Panc1 (cell line): ENCODE results near the gene SHANK3. TPM values are rescaled to one million over a fixed set of nuclear protein-coding genes. Genes with fewer than 3 reads are reported as not detected.

Source experiments
- ATAC-seq: fragments of 200-7000 bp; cut with Tn5 transposase; 2 replicates; pipeline ENCODE4 v1.9.1; 2020; ENCODE audit warnings: mild to moderate bottlenecking, moderate library complexity
- BruUV-seq: library from RNA; stranded (reverse); fragments of 400-500 nt; replicated peaks from 2 replicates; lab custom pipeline; 2021; lab: Mats Ljungman, UMichigan
- CTCF ChIA-PET: fragments of 300-600 bp; sonication (Branson Sonifier 250); formaldehyde crosslinking; loops from one replicate; lab custom pipeline; 2022; ENCODE audit warnings: antibody characterized with exemption; lab: Charles Lee
- POLR2A ChIA-PET: fragments of 300-600 bp; sonication (Branson Sonifier 250); formaldehyde crosslinking; loops from one replicate; lab custom pipeline; 2022; ENCODE audit warnings: antibody characterized with exemption; lab: Charles Lee
- DNase-seq: peaks from one replicate; pipeline ENCODE4 v3.0.0-alpha.2; 2010; ENCODE audit warnings: low read depth, low spot score
- H3K27ac ChIP-seq: 2 replicates; pipeline ENCODE4 v1.5.1; 2011; ENCODE audit warnings: mild to moderate bottlenecking, low read length, inconsistent platforms
- H3K27me3 ChIP-seq: fragments of 200-500 bp; sonication (Bioruptor generic); 2 replicates; pipeline ENCODE4 v1.6.0; 2014; ENCODE audit warnings: low read length, inconsistent platforms; ENCODE audit not compliant: control insufficient read depth, insufficient read depth
- H3K36me3 ChIP-seq: fragments of 200-500 bp; sonication (Bioruptor generic); 2 replicates; pipeline ENCODE4 v1.5.1; 2014; ENCODE audit warnings: inconsistent platforms, mild to moderate bottlenecking, low read length, moderate library complexity; ENCODE audit not compliant: control insufficient read depth, insufficient read depth
- H3K4me1 ChIP-seq: 2 replicates; pipeline ENCODE4 v1.5.1; 2011; ENCODE audit warnings: inconsistent platforms, mild to moderate bottlenecking, low read length, moderate library complexity; ENCODE audit not compliant: control insufficient read depth, insufficient read depth
- H3K4me3 ChIP-seq, 2 experiments: 2 replicates each; pipeline ENCODE4 v1.5.1; 2011 to 2012; ENCODE audit warnings: low read depth in 2 of 2, low read length in 2 of 2, mild to moderate bottlenecking in 2 of 2, inconsistent platforms in 1 of 2, moderate library complexity in 1 of 2
- H3K9me3 ChIP-seq: fragments of 200-500 bp; sonication (Bioruptor generic); 2 replicates; pipeline ENCODE4 v1.5.1; 2014; ENCODE audit warnings: low read depth, mild to moderate bottlenecking, inconsistent platforms, low read length, moderate library complexity; ENCODE audit not compliant: control insufficient read depth, insufficient read depth
- CTCF ChIP-seq: fragments of 450-650 bp; IDR thresholded peaks from 2 replicates; pipeline ENCODE4 v1.5.1; 2017; ENCODE audit warnings: mild to moderate bottlenecking
- POLR2AphosphoS5 ChIP-seq: IDR thresholded peaks from 2 replicates; pipeline ENCODE4 v1.6.1; 2012; ENCODE audit warnings: mild to moderate bottlenecking, low read depth, low read length, moderate library complexity
- SIN3A ChIP-seq: IDR thresholded peaks from 2 replicates; pipeline ENCODE4 v1.6.1; 2012; ENCODE audit warnings: low read depth, mild to moderate bottlenecking, low read length, moderate library complexity, borderline replicate concordance; ENCODE audit not compliant: insufficient read depth
- TCF7L2 ChIP-seq: IDR thresholded peaks from 2 replicates; pipeline ENCODE4 v1.6.1; 2011; ENCODE audit warnings: mild to moderate bottlenecking, low read depth, low read length, inconsistent platforms
- in situ Hi-C: cut with HindIII; loops from 2 replicates; pipeline ENCODE4 v1.10.0; 2016; ENCODE audit warnings: low sequenced_read_pairs, low pct_unique_long_range_greater_than_20kb
- intact Hi-C: fragments of 100-400 bp; cut with micrococcal nuclease; formaldehyde crosslinking; loops from one replicate; pipeline ENCODE4 v1.10.0; 2022; ENCODE audit not compliant: unreplicated experiment
- total RNA-seq: library from RNA; stranded (reverse); gene quantifications from one replicate; pipeline ENCODE4 v1.2.1, GENCODE V29; 2021; ENCODE audit not compliant: unreplicated experiment
- TF ChIP-seq, protein P1 (sequence below), 2 experiments: IDR thresholded peaks; 2 replicates each; pipeline ENCODE4 v1.6.1; 2011 to 2012; ENCODE audit warnings: low read depth in 2 of 2, control low read depth in 1 of 2, low read length in 1 of 2, mild to moderate bottlenecking in 1 of 2, moderate library complexity in 1 of 2; ENCODE audit not compliant: insufficient read depth in 1 of 2

The SHANK3 gene
- total RNA-seq, 1 experiment from 2014 or later: 7.6 TPM

- no TSS peak for BruUV-seq
Observed at GRCh38 chr22:50716290-50717024, 43.8 kb downstream of the SHANK3 start.

DNA sequence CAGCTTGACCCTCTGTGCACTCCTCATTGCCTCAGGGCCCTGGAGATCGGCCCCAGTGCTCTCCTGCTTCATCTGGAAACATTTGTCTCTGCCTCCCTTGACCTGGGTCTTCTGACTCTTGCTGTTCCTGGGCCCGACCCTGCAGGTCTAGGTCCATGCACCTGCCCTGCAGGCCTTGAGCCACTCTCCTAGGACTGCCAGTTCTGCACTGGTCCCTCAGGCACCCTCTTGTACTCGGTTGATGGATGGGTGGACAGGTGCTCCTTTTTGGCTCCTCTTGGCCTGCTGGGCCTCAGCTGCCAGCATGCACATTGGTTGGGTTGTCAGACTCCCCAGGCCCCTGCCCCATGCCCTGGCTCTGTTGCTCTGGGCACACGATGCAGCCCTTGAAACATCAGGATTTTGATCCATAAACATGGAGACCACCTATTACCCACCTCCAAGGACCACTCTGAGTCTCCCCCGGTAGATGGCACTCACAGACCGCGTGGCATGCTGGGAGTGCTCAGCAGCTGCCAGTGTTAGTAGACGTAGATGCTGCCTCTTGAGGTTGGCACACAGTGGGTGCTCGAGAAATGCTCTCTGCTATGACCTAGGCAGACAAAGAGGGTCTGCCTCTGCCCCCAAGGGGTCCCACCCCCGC lies 45.2 kb downstream of the SHANK3 start:
- Histone ChIP-seq H3K27me3 (no peaks in the 10 kb centered on the region), H3K4me3 (no peak overlapping the region), H3K36me3 (no peaks in the 10 kb centered on the region), H3K9me3 (no peaks in the 10 kb centered on the region), H3K4me1 (no peaks in the 10 kb centered on the region), H3K27ac (no peak overlapping the region)
- in situ Hi-C loops (no loop called here), intact Hi-C loops (no loop called here)
- no peak for ATAC-seq
- no peak for DNase-seq
- CTCF ChIA-PET: no interaction called here
- TF ChIP-seq TCF7L2 (no peak), POLR2AphosphoS5 (no peak), CTCF (no peak), SIN3A (no peak)
- TF ChIP-seq, protein P1, sequence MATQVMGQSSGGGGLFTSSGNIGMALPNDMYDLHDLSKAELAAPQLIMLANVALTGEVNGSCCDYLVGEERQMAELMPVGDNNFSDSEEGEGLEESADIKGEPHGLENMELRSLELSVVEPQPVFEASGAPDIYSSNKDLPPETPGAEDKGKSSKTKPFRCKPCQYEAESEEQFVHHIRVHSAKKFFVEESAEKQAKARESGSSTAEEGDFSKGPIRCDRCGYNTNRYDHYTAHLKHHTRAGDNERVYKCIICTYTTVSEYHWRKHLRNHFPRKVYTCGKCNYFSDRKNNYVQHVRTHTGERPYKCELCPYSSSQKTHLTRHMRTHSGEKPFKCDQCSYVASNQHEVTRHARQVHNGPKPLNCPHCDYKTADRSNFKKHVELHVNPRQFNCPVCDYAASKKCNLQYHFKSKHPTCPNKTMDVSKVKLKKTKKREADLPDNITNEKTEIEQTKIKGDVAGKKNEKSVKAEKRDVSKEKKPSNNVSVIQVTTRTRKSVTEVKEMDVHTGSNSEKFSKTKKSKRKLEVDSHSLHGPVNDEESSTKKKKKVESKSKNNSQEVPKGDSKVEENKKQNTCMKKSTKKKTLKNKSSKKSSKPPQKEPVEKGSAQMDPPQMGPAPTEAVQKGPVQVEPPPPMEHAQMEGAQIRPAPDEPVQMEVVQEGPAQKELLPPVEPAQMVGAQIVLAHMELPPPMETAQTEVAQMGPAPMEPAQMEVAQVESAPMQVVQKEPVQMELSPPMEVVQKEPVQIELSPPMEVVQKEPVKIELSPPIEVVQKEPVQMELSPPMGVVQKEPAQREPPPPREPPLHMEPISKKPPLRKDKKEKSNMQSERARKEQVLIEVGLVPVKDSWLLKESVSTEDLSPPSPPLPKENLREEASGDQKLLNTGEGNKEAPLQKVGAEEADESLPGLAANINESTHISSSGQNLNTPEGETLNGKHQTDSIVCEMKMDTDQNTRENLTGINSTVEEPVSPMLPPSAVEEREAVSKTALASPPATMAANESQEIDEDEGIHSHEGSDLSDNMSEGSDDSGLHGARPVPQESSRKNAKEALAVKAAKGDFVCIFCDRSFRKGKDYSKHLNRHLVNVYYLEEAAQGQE (IDR thresholded peaks at IDR 0.05; ENCODE audit: insufficient read depth in 1 of 2, low read depth in 2 of 2, low read length in 1 of 2): no peak
- POLR2A ChIA-PET: no interaction called here
- no TSS peak for BruUV-seq

More at GRCh38 chr22:50716290-50717024, 43.8 kb downstream of the SHANK3 start:
- no peak for TF ChIP-seq TCF7L2
- TF ChIP-seq SIN3A: no peak
- TF ChIP-seq, protein P1 (IDR thresholded peaks at IDR 0.05; ENCODE audit: insufficient read depth in 1 of 2, low read depth in 2 of 2, low read length in 1 of 2): no peak
- TF ChIP-seq CTCF: no peak
- no peak for TF ChIP-seq POLR2AphosphoS5
- DNase-seq (no peak), ATAC-seq (no peak)
- Histone ChIP-seq H3K9me3 (no peaks in the 10 kb centered on the region), H3K36me3 (no peaks in the 10 kb centered on the region), H3K4me1 (no peaks in the 10 kb centered on the region), H3K4me3 (no peak overlapping the region), H3K27ac (no peak overlapping the region), H3K27me3 (no peaks in the 10 kb centered on the region)
- in situ Hi-C loops: no loop called here
- ChIA-PET POLR2A (no interaction called here), CTCF (no interaction called here)
- intact Hi-C loops: no loop called here
